Activated CD4-positive, CD25-positive, alpha-beta regulatory T cell treated with anti-CD3 and anti-CD28 coated beads, Interleukin-2, amount 50 U/mL, for 72 hours (primary cell): ENCODE measurements around the gene MAGEF1.

Experiments used
- DNase-seq: peaks from one replicate; pipeline ENCODE4 v3.0.0; 2021

Gene MAGEF1

GRCh38 chr3:184688251-184688881, 23.5 kb downstream of the MAGEF1 start:
- DNase-seq, result no peak

GRCh38 chr3:184687363-184688015, 24.4 kb downstream of the MAGEF1 start:
- DNase-seq, result no peak

- DNase-seq, result no peak
Observed at GRCh38 chr3:184685646-184686045, 26.2 kb downstream of the MAGEF1 start.

- no peak for DNase-seq
Observed at GRCh38 chr3:184685055-184685454, 26.8 kb downstream of the MAGEF1 start.

GRCh38 chr3:184683900-184684560, 27.8 kb downstream of the MAGEF1 start:
- DNase-seq, result no peak

GRCh38 chr3:184683234-184683633, 28.6 kb downstream of the MAGEF1 start:
- no peak for DNase-seq

GRCh38 chr3:184682671-184683070, 29.2 kb downstream of the MAGEF1 start:
- no peak for DNase-seq

GRCh38 chr3:184680385-184681345, 31.2 kb downstream of the MAGEF1 start:
- DNase-seq, result no peak

GRCh38 chr3:184679056-184679816, 32.6 kb downstream of the MAGEF1 start:
- no peak for DNase-seq

- DNase-seq, result no peak
Observed at GRCh38 chr3:184678317-184679055, 33.4 kb downstream of the MAGEF1 start.

GRCh38 chr3:184677344-184678316, 34.2 kb downstream of the MAGEF1 start:
- no peak for DNase-seq

GRCh38 chr3:184676927-184677326, 34.9 kb downstream of the MAGEF1 start:
- DNase-seq, result no peak

- no peak for DNase-seq
Observed at GRCh38 chr3:184674626-184675025, 37.2 kb downstream of the MAGEF1 start.

- no peak for DNase-seq
Observed at GRCh38 chr3:184672977-184673870, 38.6 kb downstream of the MAGEF1 start.

- DNase-seq, result no peak
Observed at GRCh38 chr3:184672335-184672734, 39.5 kb downstream of the MAGEF1 start.

GRCh38 chr3:184670091-184670602, 41.7 kb downstream of the MAGEF1 start:
- DNase-seq, result no peak

GRCh38 chr3:184669578-184669977, 42.3 kb downstream of the MAGEF1 start:
- DNase-seq, result no peak

- no peak for DNase-seq
Observed at GRCh38 chr3:184666442-184666841, 45.4 kb downstream of the MAGEF1 start.

- DNase-seq, result no peak
Observed at GRCh38 chr3:184665101-184665500, 46.8 kb downstream of the MAGEF1 start.
